Measurements from ENCODE around the gene MEOX1. TPM values are rescaled to one million over a fixed set of nuclear protein-coding genes. Genes with fewer than 3 reads are reported as not detected.
"Not testable (repeated sequence)": the region's sequence is repeated elsewhere in the genome, so short reads cannot be mapped to it uniquely, and the experiment has no call there.

MEOX1 gene
- total RNA-seq, 1 donor, result 6.0 TPM

DNA sequence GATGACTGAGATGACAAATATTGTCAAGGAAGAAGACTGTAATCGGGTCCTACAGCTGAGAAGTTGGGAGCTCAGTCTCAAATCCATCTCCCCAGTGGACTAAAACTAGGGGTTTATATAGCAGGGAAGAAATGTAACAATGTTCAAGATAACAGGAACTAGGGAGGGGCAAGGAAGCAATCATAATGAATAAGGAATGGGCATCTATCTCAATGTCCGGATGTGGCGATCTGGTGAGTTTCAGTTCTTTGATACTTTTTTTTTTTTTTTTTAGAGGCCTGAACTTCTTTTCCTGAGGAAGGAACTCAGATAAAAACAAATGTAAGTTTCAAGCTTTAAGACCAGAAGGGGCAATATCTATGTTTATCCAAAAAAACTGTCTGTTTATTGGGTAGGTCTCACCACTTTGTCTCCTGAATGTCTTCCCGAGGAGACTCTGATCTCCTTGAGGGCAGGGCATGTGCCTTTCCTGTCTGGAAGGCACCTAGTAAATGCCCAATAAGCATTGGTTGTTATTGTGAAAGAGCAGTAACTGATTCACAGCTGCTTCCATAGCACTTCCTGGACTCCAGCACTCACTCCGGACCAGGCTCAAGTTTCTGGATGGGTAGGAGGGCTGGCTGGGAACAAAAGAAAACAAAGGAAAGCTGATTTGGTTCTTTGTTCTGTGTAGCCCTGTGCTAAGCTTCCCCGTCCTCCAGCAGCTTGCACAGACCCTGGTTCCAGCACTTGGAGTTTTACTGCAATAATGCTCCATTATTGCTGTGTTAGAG lies 51.9 kb downstream of the MEOX1 start:
- no peak for DNase-seq (ENCODE audit: low read depth)
- TF ChIP-seq, protein P1, sequence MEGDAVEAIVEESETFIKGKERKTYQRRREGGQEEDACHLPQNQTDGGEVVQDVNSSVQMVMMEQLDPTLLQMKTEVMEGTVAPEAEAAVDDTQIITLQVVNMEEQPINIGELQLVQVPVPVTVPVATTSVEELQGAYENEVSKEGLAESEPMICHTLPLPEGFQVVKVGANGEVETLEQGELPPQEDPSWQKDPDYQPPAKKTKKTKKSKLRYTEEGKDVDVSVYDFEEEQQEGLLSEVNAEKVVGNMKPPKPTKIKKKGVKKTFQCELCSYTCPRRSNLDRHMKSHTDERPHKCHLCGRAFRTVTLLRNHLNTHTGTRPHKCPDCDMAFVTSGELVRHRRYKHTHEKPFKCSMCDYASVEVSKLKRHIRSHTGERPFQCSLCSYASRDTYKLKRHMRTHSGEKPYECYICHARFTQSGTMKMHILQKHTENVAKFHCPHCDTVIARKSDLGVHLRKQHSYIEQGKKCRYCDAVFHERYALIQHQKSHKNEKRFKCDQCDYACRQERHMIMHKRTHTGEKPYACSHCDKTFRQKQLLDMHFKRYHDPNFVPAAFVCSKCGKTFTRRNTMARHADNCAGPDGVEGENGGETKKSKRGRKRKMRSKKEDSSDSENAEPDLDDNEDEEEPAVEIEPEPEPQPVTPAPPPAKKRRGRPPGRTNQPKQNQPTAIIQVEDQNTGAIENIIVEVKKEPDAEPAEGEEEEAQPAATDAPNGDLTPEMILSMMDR (IDR thresholded peaks at IDR 0.05; ENCODE audit: insufficient read depth, low read depth, low read length), result no peak
- no peak overlapping the region for H3K4me3 ChIP-seq (ENCODE audit: low read depth, low read length)

DNA sequence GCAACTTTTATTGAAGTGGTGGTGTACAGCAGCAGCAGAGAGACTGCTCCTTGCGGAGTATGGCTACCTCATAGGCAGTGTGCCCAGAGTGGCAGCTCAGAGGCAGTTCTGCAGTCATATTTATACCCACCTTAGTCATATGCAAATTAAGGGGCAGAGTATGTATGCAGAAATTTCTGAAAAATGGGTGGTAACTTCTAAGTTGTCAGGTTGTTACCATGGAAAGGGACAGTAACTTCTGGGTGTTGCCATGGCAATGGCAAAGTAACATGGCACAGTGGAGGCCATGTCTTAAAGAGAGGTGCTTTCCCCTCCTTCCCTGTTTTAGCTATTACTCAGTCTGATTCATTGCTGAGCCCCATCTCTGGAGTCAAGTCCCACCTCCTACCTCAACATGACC lies 53.4 kb downstream of the MEOX1 start:
- TF ChIP-seq, protein P1 (IDR thresholded peaks at IDR 0.05; ENCODE audit: insufficient read depth, low read depth, low read length), result no peak
- H3K4me3 ChIP-seq (ENCODE audit: low read depth, low read length), result no peak overlapping the region
- DNase-seq (ENCODE audit: low read depth), result no peak

DNA sequence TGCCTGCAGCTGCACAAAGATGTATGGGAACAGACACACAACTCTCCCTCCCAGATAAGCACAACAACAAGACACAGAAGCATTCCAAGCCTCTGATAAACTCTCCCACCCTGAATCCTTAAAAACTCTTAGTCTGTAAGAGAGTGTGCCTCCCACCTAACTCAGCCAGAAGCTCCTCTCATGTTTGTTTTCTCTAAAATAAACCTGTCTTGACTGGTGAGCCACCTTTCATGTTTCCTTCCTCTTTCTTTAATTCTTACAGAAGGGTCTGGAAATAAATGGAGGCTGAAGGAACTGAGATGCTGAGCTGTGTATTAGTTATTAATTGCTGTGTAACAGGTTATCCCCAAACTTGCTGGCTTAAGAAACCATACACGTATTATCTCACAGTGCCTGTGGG lies 57.2 kb downstream of the MEOX1 start:
- no peak for DNase-seq (ENCODE audit: low read depth)
- TF ChIP-seq, protein P1 (IDR thresholded peaks at IDR 0.05; ENCODE audit: insufficient read depth, low read depth, low read length), result no peak
- no peak overlapping the region for H3K4me3 ChIP-seq (ENCODE audit: low read depth, low read length)

DNA sequence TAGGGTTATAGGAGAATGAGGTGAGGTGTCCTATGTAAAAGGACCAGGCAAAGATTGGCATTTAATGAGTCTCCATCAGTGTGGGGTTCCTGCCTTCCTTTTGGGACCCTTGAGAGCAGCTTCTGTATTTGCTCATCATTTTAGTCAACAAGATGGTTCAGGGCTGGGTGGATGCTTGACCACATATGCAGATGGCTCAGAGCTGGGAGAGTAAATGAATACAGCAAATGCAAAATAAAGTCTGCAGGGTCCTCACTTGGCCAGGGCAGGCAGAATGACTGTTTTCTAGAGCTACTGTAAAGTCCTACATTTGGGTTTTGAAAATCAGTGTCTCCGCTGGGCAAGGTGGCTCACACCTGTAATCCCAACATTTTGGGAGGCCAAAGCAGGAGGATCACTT lies 58.4 kb downstream of the MEOX1 start:
- TF ChIP-seq, protein P1 (IDR thresholded peaks at IDR 0.05; ENCODE audit: insufficient read depth, low read depth, low read length), result no peak
- no peak for DNase-seq (ENCODE audit: low read depth)
- no peak overlapping the region for H3K4me3 ChIP-seq (ENCODE audit: low read depth, low read length)

DNA sequence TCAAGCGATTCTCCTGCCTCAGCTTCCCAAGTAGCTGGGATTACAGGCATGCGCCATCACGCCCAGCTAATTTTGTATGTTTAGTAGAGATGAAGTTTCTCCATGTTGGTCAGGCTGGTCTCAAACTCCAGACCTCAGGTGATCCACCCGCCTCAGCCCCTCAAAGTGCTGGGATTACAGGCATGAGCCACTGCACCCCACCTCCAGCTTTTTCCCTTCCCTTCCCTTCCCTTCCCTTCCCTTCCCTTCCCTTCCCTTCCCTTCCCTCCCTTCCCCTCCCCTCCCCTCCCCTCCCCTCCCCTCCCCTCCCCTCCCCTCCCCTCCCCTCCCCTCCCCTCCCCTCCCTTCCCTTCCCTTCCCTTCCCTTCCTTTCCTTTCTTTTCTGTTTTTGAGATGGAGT lies 59.2 kb downstream of the MEOX1 start:
- DNase-seq (ENCODE audit: low read depth), result not testable (repeated sequence)

DNA sequence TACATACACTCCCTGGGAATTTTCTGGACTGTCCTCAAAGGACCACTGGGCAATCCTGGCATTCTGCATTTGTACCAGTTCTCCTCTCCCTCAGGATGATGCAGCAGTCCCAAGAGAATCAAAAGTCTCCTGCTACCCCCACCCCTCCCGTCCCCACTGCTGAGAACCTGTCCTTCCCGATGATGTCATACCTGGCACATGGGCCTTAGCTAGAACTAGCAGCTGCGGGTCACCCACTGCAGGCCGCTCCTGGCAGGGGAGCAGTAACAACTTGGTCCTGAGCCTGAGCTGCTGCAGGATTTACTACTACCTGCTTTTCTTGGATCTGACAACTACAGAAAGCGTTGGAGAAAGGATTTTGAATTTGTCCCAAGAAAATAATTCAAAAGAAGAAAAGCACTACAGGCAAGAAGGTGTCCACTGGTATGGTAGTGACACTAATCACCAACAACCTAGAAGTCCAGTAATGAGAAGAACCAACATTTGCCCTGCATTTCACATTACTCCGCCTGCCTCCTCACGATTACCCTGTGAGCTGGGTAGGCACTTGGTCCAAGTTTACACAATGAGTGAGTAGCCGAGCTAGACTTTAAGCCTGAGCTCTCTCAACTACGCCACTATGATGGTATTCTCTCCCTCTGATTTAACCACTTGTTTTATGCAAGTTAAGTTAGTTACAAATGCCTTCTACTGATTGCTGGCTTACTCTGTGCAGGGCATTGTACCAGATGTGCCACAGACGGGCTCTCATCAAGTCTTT lies 60.3 kb downstream of the MEOX1 start:
- no peak for DNase-seq (ENCODE audit: low read depth)
- H3K4me3 ChIP-seq (ENCODE audit: low read depth, low read length), result no peak overlapping the region
- TF ChIP-seq, protein P1 (IDR thresholded peaks at IDR 0.05; ENCODE audit: insufficient read depth, low read depth, low read length), result no peak

More for the DNA sequence above, 59.2 kb downstream of the MEOX1 start:
- H3K4me3 ChIP-seq (ENCODE audit: low read depth, low read length), result not testable (repeated sequence)

DNA sequence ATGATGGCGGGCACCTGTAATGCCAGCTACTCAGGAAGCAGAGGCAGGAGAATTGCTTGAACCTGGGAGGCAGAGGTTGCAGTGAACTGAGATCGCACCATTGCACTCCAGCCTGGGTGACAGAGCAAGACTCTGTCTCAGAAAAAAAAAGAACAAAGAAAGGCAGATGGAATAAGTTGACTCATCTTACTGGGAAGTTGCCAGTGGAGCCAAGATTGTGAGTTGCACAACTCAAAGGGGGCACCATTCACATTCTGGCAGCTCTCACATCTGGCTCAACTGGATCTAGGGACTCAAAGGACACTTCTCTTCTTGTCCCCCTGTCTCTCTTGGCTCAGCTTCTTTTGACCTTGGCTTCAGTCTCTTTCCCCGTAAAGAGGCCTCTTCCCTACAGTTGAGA lies 61.9 kb downstream of the MEOX1 start:
- H3K4me3 ChIP-seq (ENCODE audit: low read depth, low read length), result no peak overlapping the region
- peak; percentile 77 for DNase-seq (ENCODE audit: low read depth)
- TF ChIP-seq, protein P1 (IDR thresholded peaks at IDR 0.05; ENCODE audit: insufficient read depth, low read depth, low read length), result no peak
